ENCODE results near the gene XPNPEP1.

The XPNPEP1 gene

GRCh38 chr10:109883859-109884771, 39.2 kb downstream of the XPNPEP1 start:
- TF ChIP-seq CTCF (IDR thresholded peaks at IDR 0.05; ENCODE audit: extremely low read depth, missing control alignments), result peak; percentile 91
- peak; percentile 74 for DNase-seq (ENCODE audit: low spot score)

- DNase-seq (ENCODE audit: low spot score), result no peak
- no peak for TF ChIP-seq CTCF (IDR thresholded peaks at IDR 0.05; ENCODE audit: extremely low read depth, missing control alignments)
These were observed 40.9 kb downstream of the XPNPEP1 start for GRCh38 chr10:109882251-109883057.

- TF ChIP-seq CTCF (IDR thresholded peaks at IDR 0.05; ENCODE audit: extremely low read depth, missing control alignments), result no peak
These were observed 41.6 kb downstream of the XPNPEP1 start for GRCh38 chr10:109881769-109882057.

GRCh38 chr10:109880886-109881768, 42.2 kb downstream of the XPNPEP1 start:
- no peak for TF ChIP-seq CTCF (IDR thresholded peaks at IDR 0.05; ENCODE audit: extremely low read depth, missing control alignments)
- DNase-seq (ENCODE audit: low spot score), result peak; percentile 19

More at GRCh38 chr10:109881769-109882057, 41.6 kb downstream of the XPNPEP1 start:
- DNase-seq (ENCODE audit: low spot score), result no peak

GRCh38 chr10:109877546-109877945, 45.8 kb downstream of the XPNPEP1 start:
- no peak for TF ChIP-seq CTCF (IDR thresholded peaks at IDR 0.05; ENCODE audit: extremely low read depth, missing control alignments)
- DNase-seq (ENCODE audit: low spot score), result no peak

- DNase-seq (ENCODE audit: low spot score), result no peak
- TF ChIP-seq CTCF (IDR thresholded peaks at IDR 0.05; ENCODE audit: extremely low read depth, missing control alignments), result no peak
These were observed 47.2 kb downstream of the XPNPEP1 start for GRCh38 chr10:109875828-109876821.
